WTC11 (cell line): ENCODE results near the gene CD164L2. TPM values are rescaled to one million over a fixed set of nuclear protein-coding genes. Genes with fewer than 3 reads are reported as not detected.

Source experiments
- ATAC-seq: fragments of 200-7000 bp; cut with Tn5 transposase; 2 replicates; pipeline ENCODE4 v1.10.0; 2021; ENCODE audit warnings: mild to moderate bottlenecking, moderate library complexity
- CTCF ChIA-PET: fragments of 300-600 bp; sonication (Branson Sonifier 250); formaldehyde crosslinking; loops from one replicate; lab custom pipeline; 2021; ENCODE audit warnings: antibody characterized with exemption; lab: Charles Lee
- POLR2A ChIA-PET: fragments of 350-600 bp; sonication (Branson Sonifier 250); formaldehyde crosslinking; loops from one replicate; lab custom pipeline; 2021; ENCODE audit warnings: antibody characterized with exemption; lab: Charles Lee
- DNase-seq: peaks from one replicate; pipeline ENCODE4 v3.0.0; 2021; ENCODE audit warnings: low spot score
- H3K27ac Mint-ChIP-seq: 2 replicates; pipeline ENCODE4 v1.8.0; 2021; ENCODE audit warnings: mixed read lengths
- H3K27me3 Mint-ChIP-seq: 2 replicates; pipeline ENCODE4 v1.8.0; 2021; ENCODE audit warnings: low read depth, mild to moderate bottlenecking, moderate library complexity, mixed read lengths
- H3K36me3 Mint-ChIP-seq: 2 replicates; pipeline ENCODE4 v1.8.0; 2021; ENCODE audit warnings: mixed read lengths
- H3K4me1 Mint-ChIP-seq: 2 replicates; pipeline ENCODE4 v1.8.0; 2022; ENCODE audit warnings: mixed read lengths
- H3K4me3 Mint-ChIP-seq: 2 replicates; pipeline ENCODE4 v1.8.0; 2021; ENCODE audit warnings: mild to moderate bottlenecking, moderate library complexity, mixed read lengths
- H3K9me3 Mint-ChIP-seq: 2 replicates; pipeline ENCODE4 v1.8.0; 2021; ENCODE audit warnings: mixed read lengths
- AFF4 ChIP-seq: sonication (generic); formaldehyde crosslinking; IDR thresholded peaks from 2 replicates; pipeline ENCODE4 v1.8.1; 2023; ENCODE audit warnings: mild to moderate bottlenecking, missing genetic modification reagents, borderline replicate concordance
- ATF1 ChIP-seq: sonication (generic); formaldehyde crosslinking; IDR thresholded peaks from 2 replicates; pipeline ENCODE4 v1.8.1; 2023; ENCODE audit warnings: mild to moderate bottlenecking, moderate library complexity, missing genetic modification reagents
- ATF6 ChIP-seq: sonication (generic); formaldehyde crosslinking; IDR thresholded peaks from 2 replicates; pipeline ENCODE4 v1.8.1; 2023; ENCODE audit warnings: mild to moderate bottlenecking, missing genetic modification reagents
- CREB1 ChIP-seq: sonication (generic); formaldehyde crosslinking; IDR thresholded peaks from 2 replicates; pipeline ENCODE4 v1.8.0; 2023; ENCODE audit warnings: mild to moderate bottlenecking, missing genetic modification reagents
- FOXK1 ChIP-seq: sonication (generic); formaldehyde crosslinking; IDR thresholded peaks from 2 replicates; pipeline ENCODE4 v1.8.0; 2022; ENCODE audit warnings: mild to moderate bottlenecking, moderate library complexity, missing genetic modification reagents
- JUN ChIP-seq: sonication (generic); formaldehyde crosslinking; IDR thresholded peaks from 2 replicates; pipeline ENCODE4 v1.8.0; 2023; ENCODE audit warnings: mild to moderate bottlenecking, missing genetic modification reagents
- KAT7 ChIP-seq: sonication (generic); formaldehyde crosslinking; IDR thresholded peaks from 2 replicates; pipeline ENCODE4 v1.8.1; 2023; ENCODE audit warnings: missing genetic modification reagents, mild to moderate bottlenecking, borderline replicate concordance
- PRDM15 ChIP-seq: sonication (generic); formaldehyde crosslinking; IDR thresholded peaks from 2 replicates; pipeline ENCODE4 v1.8.0; 2022; ENCODE audit warnings: missing genetic modification reagents
- PREB ChIP-seq: sonication (generic); formaldehyde crosslinking; IDR thresholded peaks from 2 replicates; pipeline ENCODE4 v1.8.1; 2022; ENCODE audit warnings: mild to moderate bottlenecking, missing genetic modification reagents, moderate library complexity, borderline replicate concordance
- RELA ChIP-seq: sonication (generic); formaldehyde crosslinking; IDR thresholded peaks from 2 replicates; pipeline ENCODE4 v1.8.1; 2022; ENCODE audit warnings: missing genetic modification reagents, mild to moderate bottlenecking, borderline replicate concordance
- SP1 ChIP-seq: sonication (generic); formaldehyde crosslinking; conservative IDR thresholded peaks from 2 replicates; pipeline ENCODE4 v1.8.1; 2022; ENCODE audit warnings: missing genetic modification reagents
- USF2 ChIP-seq: sonication (generic); formaldehyde crosslinking; IDR thresholded peaks from 2 replicates; pipeline ENCODE4 v1.8.1; 2023; ENCODE audit warnings: mild to moderate bottlenecking, missing genetic modification reagents, moderate library complexity
- ZBTB21 ChIP-seq: sonication (generic); formaldehyde crosslinking; IDR thresholded peaks from 2 replicates; pipeline ENCODE4 v1.8.1; 2023; ENCODE audit warnings: mild to moderate bottlenecking, missing genetic modification reagents, borderline replicate concordance
- ZBTB43 ChIP-seq: sonication (generic); formaldehyde crosslinking; IDR thresholded peaks from 2 replicates; pipeline ENCODE4 v1.8.1; 2023; ENCODE audit warnings: mild to moderate bottlenecking, missing genetic modification reagents
- ZNF219 ChIP-seq: sonication (generic); formaldehyde crosslinking; IDR thresholded peaks from 2 replicates; pipeline ENCODE4 v1.8.0; 2023; ENCODE audit warnings: missing genetic modification reagents, mild to moderate bottlenecking, borderline replicate concordance
- ZNF232 ChIP-seq: sonication (generic); formaldehyde crosslinking; IDR thresholded peaks from 2 replicates; pipeline ENCODE4 v1.8.0; 2022; ENCODE audit warnings: mild to moderate bottlenecking, missing genetic modification reagents
- ZNF416 ChIP-seq: fragments of 250-450 bp; sonication (Bioruptor Pico); IDR thresholded peaks from 2 replicates; pipeline ENCODE4 v1.9.0; 2021; ENCODE audit warnings: mild to moderate bottlenecking, inconsistent platforms
- ZNF512 ChIP-seq: sonication (generic); formaldehyde crosslinking; IDR thresholded peaks from 2 replicates; pipeline ENCODE4 v1.8.1; 2022; ENCODE audit warnings: missing genetic modification reagents, borderline replicate concordance
- total RNA-seq: library from RNA; stranded (reverse); gene quantifications from 3 replicates; pipeline ENCODE4 v1.2.3, GENCODE V29; 2021

The CD164L2 gene
- total RNA-seq, 1 experiment from 2014 or later: 5.5 TPM

GRCh38 chr1:27383661-27384060 lies 528 bp upstream of the CD164L2 start:
- no peak for DNase-seq
- Mint-ChIP-seq H3K4me3 (peak overlapping the region; percentile 53), H3K4me1 (peaks cover 6% of the 10 kb centered on the region), H3K36me3 (no peaks in the 10 kb centered on the region), H3K27ac (no peak overlapping the region), H3K27me3 (peaks cover 31% of the 10 kb centered on the region), H3K9me3 (no peaks in the 10 kb centered on the region)
- TF ChIP-seq PREB (CRISPR knock-in tag) (no peak), AFF4 (no peak), ZNF219 (no peak), ATF1 (CRISPR knock-in tag) (no peak), ZBTB21 (CRISPR knock-in tag) (no peak), ZNF512 (CRISPR knock-in tag) (no peak), ZBTB43 (CRISPR knock-in tag) (no peak), ZNF416 (CRISPR knock-in tag) (no peak), CREB1 (no peak), ZNF232 (CRISPR knock-in tag) (no peak), PRDM15 (CRISPR knock-in tag) (no peak), SP1 (no peak), ATF6 (no peak), FOXK1 (CRISPR knock-in tag) (no peak), KAT7 (no peak), USF2 (CRISPR knock-in tag) (no peak), RELA (CRISPR knock-in tag) (no peak), JUN (CRISPR knock-in tag) (no peak)
- ChIA-PET POLR2A (interaction anchor here (1.0 to 2.7 kb wide), 2 partner anchors 18 to 191 kb away, joined by 4 to 13 read pairs; partner anchors contain the start of gene MAP3K6), CTCF (interaction anchor here (1.0 to 13.1 kb wide), 11 partner anchors 10 to 279 kb away, joined by 3 to 260 read pairs (median 10); no protein-coding TSS in a partner anchor)
- ATAC-seq: no peak
